Neuronal stem cell (in vitro differentiated cells): ENCODE results near the gene U2AF1.
"Not testable (repeated sequence)": the region's sequence is repeated elsewhere in the genome, so short reads cannot be mapped to it uniquely, and the experiment has no call there.

Experiments
- DNase-seq: peaks from one replicate; pipeline ENCODE4 v3.0.0-alpha.2; 2013; ENCODE audit warnings: low spot score
- H2AFZ ChIP-seq: one replicate; pipeline ENCODE4 v1.6.1; 2013; ENCODE audit warnings: mild to moderate bottlenecking, low read length, inconsistent platforms
- H2AK5ac ChIP-seq: 2 replicates; pipeline ENCODE4 v1.6.1; 2013; ENCODE audit warnings: low read depth, mild to moderate bottlenecking, inconsistent platforms, low read length, moderate library complexity, mixed read lengths
- H2BK120ac ChIP-seq: 2 replicates; pipeline ENCODE4 v1.6.1; 2013; ENCODE audit warnings: low read depth, mild to moderate bottlenecking, inconsistent platforms, low read length, moderate library complexity, mixed read lengths
- H2BK12ac ChIP-seq: one replicate; pipeline ENCODE4 v1.6.1; 2013; ENCODE audit warnings: low read length, inconsistent platforms
- H2BK15ac ChIP-seq: 2 replicates; pipeline ENCODE4 v1.6.1; 2013; ENCODE audit warnings: mild to moderate bottlenecking, low read length, inconsistent platforms, mixed read lengths
- H2BK5ac ChIP-seq: one replicate; pipeline ENCODE4 v1.6.1; 2013; ENCODE audit warnings: inconsistent platforms, mild to moderate bottlenecking, low read length, moderate library complexity
- H3K14ac ChIP-seq: one replicate; pipeline ENCODE4 v1.6.1; 2013; ENCODE audit warnings: low read length, inconsistent platforms
- H3K18ac ChIP-seq: 2 replicates; pipeline ENCODE4 v1.6.1; 2013; ENCODE audit warnings: low read length, inconsistent platforms
- H3K23ac ChIP-seq: 2 replicates; pipeline ENCODE4 v1.6.1; 2013; ENCODE audit warnings: low read depth, mild to moderate bottlenecking, mixed read lengths, low read length, inconsistent platforms; ENCODE audit not compliant: poor library complexity
- H3K27ac ChIP-seq: replicated peaks from 3 replicates; pipeline ENCODE4 v1.5.1; 2013; ENCODE audit warnings: low read length, inconsistent platforms
- H3K27me3 ChIP-seq, 3 experiments: 2 replicates each; pipeline ENCODE4 v1.6.1; 2013; ENCODE audit warnings: low read length in 3 of 3, mild to moderate bottlenecking in 2 of 3, inconsistent platforms in 1 of 3, low read depth in 1 of 3, mixed read lengths in 1 of 3, moderate library complexity in 1 of 3; ENCODE audit not compliant: control insufficient read depth in 3 of 3, insufficient read depth in 3 of 3
- H3K36me3 ChIP-seq, 2 donors: replicated peaks in 1 of 2; 2 replicates each; pipeline ENCODE4 v1.6.1; 2013; ENCODE audit warnings: low read length in 2 of 2; ENCODE audit not compliant: control insufficient read depth in 2 of 2, insufficient read depth in 2 of 2
- H3K4ac ChIP-seq: 2 replicates; pipeline ENCODE4 v1.6.1; 2013; ENCODE audit warnings: inconsistent platforms, mild to moderate bottlenecking, low read length, moderate library complexity
- H3K4me1 ChIP-seq, 2 donors: 1 replicate in 1 of 2; 2 replicates in 1 of 2; pipeline ENCODE4 v1.6.1; 2013; ENCODE audit warnings: low read length in 2 of 2, low read depth in 1 of 2; ENCODE audit not compliant: control insufficient read depth in 2 of 2, insufficient read depth in 1 of 2
- H3K4me2 ChIP-seq: one replicate; pipeline ENCODE4 v1.6.1; 2013; ENCODE audit warnings: mild to moderate bottlenecking, low read length, inconsistent platforms; ENCODE audit not compliant: insufficient read depth, poor library complexity, severe bottlenecking
- H3K4me3 ChIP-seq, 2 donors: 2 replicates each; pipeline ENCODE4 v1.5.1; 2013; ENCODE audit warnings: low read length in 2 of 2, mild to moderate bottlenecking in 2 of 2, inconsistent platforms in 1 of 2, moderate library complexity in 1 of 2
- H3K79me1 ChIP-seq: one replicate; pipeline ENCODE4 v1.6.1; 2013; ENCODE audit warnings: low read depth, mild to moderate bottlenecking, inconsistent platforms, low read length, moderate library complexity
- H3K9ac ChIP-seq: one replicate; pipeline ENCODE4 v1.6.1; 2013; ENCODE audit warnings: mild to moderate bottlenecking, low read depth, low read length, inconsistent platforms; ENCODE audit not compliant: poor library complexity
- H3K9me3 ChIP-seq, 2 donors: replicated peaks in 1 of 2; 2 replicates each; pipeline versions ENCODE3 to v1.6.1; 2013; ENCODE audit warnings: low read length in 2 of 2, mild to moderate bottlenecking in 2 of 2, inconsistent platforms in 1 of 2, low read depth in 1 of 2, mixed read lengths in 1 of 2, moderate library complexity in 1 of 2; ENCODE audit not compliant: control insufficient read depth in 2 of 2, insufficient read depth in 1 of 2
- H4K8ac ChIP-seq: one replicate; pipeline ENCODE4 v1.6.1; 2013; ENCODE audit warnings: low read depth, mild to moderate bottlenecking, inconsistent platforms, low read length, moderate library complexity
- H4K91ac ChIP-seq: one replicate; pipeline ENCODE4 v1.6.1; 2013; ENCODE audit warnings: low read length, low read depth, mild to moderate bottlenecking, inconsistent platforms; ENCODE audit not compliant: poor library complexity
- WGBS, 2 donors: extraction: QIAGEN DNeasy Blood & Tissue Kit; methylation state at CpG; one replicate each; pipeline ENCODE4 v1.1.7; 2013; ENCODE audit warnings: missing lambda C conversion rate in 2 of 2, mixed read lengths in 1 of 2; ENCODE audit not compliant: insufficient read length in 2 of 2, insufficient replicate concordance in 1 of 2; ENCODE audit errors: extremely low coverage in 2 of 2; 5-methylcytosine and 5-hydroxymethylcytosine counted together

Gene U2AF1

GRCh38 chr21:43146637-43147036 lies 39.3 kb upstream of the U2AF1 start:
- not testable (repeated sequence) for H3K27ac ChIP-seq, H3K4me1 ChIP-seq, H3K9ac ChIP-seq, H2BK15ac ChIP-seq, H2AFZ ChIP-seq, H3K36me3 ChIP-seq, H3K4me3 ChIP-seq, H2BK12ac ChIP-seq, H2AK5ac ChIP-seq, H3K27me3 ChIP-seq, H4K91ac ChIP-seq, H3K18ac ChIP-seq, H3K79me1 ChIP-seq, H3K23ac ChIP-seq, DNase-seq, H2BK120ac ChIP-seq, H3K4ac ChIP-seq, H3K14ac ChIP-seq, H3K9me3 ChIP-seq, H2BK5ac ChIP-seq, H4K8ac ChIP-seq, H3K4me2 ChIP-seq
- no CpG with 5 or more reads among the region's 12 CpGs for WGBS, 2 donors

DNA sequence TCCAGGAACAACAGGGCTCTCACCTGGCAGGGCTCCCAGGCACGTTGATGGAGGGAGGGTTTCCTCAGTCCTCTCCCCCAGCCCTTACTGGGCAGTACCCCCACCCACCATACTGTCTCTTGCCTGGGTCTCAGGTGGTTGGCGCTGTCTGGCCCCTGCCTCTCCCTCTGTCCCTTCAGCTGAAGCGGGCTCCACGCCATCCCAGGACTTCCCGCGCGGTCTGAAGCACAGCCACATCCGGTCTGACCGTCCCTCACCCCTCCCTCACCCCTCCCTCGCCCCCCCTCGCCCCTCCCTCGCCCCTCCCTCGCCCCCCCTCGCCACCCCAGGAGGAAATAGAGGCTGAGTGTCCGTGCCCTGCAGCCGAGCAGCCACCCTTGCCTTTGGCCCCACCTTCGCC lies 34.0 kb upstream of the U2AF1 start:
- WGBS, 2 donors = no CpG with 5 or more reads among the region's 17 CpGs
- not testable (repeated sequence) for H2BK5ac ChIP-seq, DNase-seq, H3K79me1 ChIP-seq, H3K9ac ChIP-seq, H4K91ac ChIP-seq, H3K14ac ChIP-seq, H4K8ac ChIP-seq, H3K9me3 ChIP-seq, H3K4me2 ChIP-seq, H3K4me3 ChIP-seq, H3K27ac ChIP-seq, H2BK15ac ChIP-seq, H2AK5ac ChIP-seq, H3K4me1 ChIP-seq, H3K18ac ChIP-seq, H3K27me3 ChIP-seq, H3K23ac ChIP-seq, H3K36me3 ChIP-seq, H2AFZ ChIP-seq, H2BK12ac ChIP-seq, H2BK120ac ChIP-seq, H3K4ac ChIP-seq

DNA sequence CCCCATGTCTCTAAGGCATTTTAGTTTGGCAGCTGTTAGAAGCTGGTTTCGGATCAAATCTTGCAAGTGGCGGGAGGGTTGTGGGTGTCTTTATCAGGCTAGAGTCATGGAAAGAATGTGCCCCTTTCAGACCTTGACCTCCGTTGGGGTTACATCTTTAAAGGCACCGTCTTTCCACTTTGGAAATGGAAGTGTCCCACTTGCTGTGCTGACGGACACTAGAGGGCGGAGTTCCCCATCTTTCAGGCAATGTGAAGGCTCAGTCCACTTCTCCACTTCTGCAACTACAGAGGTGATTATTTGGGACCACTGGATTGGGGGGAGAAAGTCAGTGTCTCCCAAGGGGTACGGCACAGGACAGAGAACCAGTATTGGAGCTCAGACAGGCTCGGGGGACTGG lies 31.6 kb upstream of the U2AF1 start:
- H2BK12ac ChIP-seq, H3K4ac ChIP-seq, H3K14ac ChIP-seq, H3K27me3 ChIP-seq, H3K9me3 ChIP-seq, H3K4me3 ChIP-seq, H3K18ac ChIP-seq, H2AFZ ChIP-seq, H3K4me1 ChIP-seq, H3K27ac ChIP-seq, H2AK5ac ChIP-seq, H3K9ac ChIP-seq, H2BK120ac ChIP-seq, DNase-seq, H4K8ac ChIP-seq, H3K79me1 ChIP-seq, H2BK5ac ChIP-seq, H3K36me3 ChIP-seq, H2BK15ac ChIP-seq, H4K91ac ChIP-seq, H3K4me2 ChIP-seq, H3K23ac ChIP-seq: not testable (repeated sequence)
- no CpG with 5 or more reads among the region's 8 CpGs for WGBS, 2 donors

GRCh38 chr21:43134520-43134919 lies 27.1 kb upstream of the U2AF1 start:
- not testable (repeated sequence) for DNase-seq, H2AFZ ChIP-seq
- no CpG with 5 or more reads among the region's 10 CpGs for WGBS, 2 donors

More at GRCh38 chr21:43134520-43134919, 27.1 kb upstream of the U2AF1 start:
- not testable (repeated sequence) for H2BK15ac ChIP-seq, H4K91ac ChIP-seq, H2AK5ac ChIP-seq, H3K23ac ChIP-seq, H3K4me2 ChIP-seq, H3K79me1 ChIP-seq, H3K36me3 ChIP-seq, H3K4ac ChIP-seq, H3K18ac ChIP-seq, H2BK120ac ChIP-seq, H3K4me3 ChIP-seq, H3K9me3 ChIP-seq, H2BK12ac ChIP-seq, H4K8ac ChIP-seq, H3K27me3 ChIP-seq, H3K9ac ChIP-seq, H2BK5ac ChIP-seq, H3K27ac ChIP-seq, H3K4me1 ChIP-seq, H3K14ac ChIP-seq
